ENCODE results near the gene CDK14. TPM values are rescaled to one million over a fixed set of nuclear protein-coding genes. Genes with fewer than 3 reads are reported as not detected.

CDK14 gene
- total RNA-seq, 4 donors from 2014 or later = 3.5 to 5.1 (median 3.9) TPM

DNA sequence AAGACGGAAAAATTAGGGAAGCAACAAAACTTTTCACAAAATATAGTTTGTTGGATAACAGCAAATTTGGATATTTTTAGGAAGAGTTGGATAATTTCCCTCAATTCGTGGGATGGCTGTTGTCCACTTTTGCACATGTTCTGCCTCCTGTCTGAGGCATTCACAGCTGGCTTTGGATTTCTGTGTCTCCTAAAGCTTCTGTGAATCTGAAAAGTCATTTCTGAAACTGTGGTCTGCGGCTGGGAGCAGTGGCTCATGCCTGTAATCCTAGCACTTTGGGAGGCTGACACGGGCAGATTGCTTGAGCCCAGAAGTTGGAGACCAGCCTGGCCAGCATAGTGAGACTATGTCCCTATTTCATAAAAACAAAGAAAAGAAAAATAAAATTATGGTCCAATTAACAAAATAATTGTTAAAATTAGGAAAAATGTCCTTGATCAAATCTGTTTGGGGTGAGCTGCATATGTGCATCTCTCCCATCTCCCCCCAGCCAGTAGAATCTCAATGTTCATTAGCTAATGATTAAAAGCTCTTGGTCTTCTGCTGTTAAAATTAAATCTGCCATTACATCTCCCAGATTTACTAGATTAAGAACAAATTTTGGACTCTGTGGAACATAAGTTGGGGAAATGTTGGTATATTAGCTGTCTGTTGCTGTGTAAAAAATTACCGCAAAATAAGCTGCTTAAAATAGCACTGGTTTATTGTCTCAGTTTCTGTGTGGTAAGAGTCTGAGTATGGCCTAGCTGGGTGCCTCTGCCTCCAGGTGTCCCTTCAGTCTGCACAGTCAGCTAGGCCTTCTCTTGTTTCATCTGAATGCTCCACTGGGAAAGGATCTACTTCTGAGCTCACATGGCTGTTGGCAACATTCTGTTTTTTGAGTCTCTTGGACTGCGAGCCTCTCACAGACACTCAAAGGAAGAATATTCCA, 336.1 kb downstream of the CDK14 start:
- Histone ChIP-seq H3K27me3 (no peaks in the 10 kb centered on the region), H3K4me1 (no peaks in the 10 kb centered on the region), H3K27ac (no peak overlapping the region), H3K9me3 (no peaks in the 10 kb centered on the region), H3K4me3 (no peak overlapping the region), H3K36me3 (no peaks in the 10 kb centered on the region)
- no peak for DNase-seq (ENCODE audit: low spot score in 2 of 2)
- no peak for TF ChIP-seq POLR2AphosphoS5 (IDR thresholded peaks at IDR 0.05)
- TF ChIP-seq POLR2A (IDR thresholded peaks at IDR 0.05) = no peak
- TF ChIP-seq, protein P1, sequence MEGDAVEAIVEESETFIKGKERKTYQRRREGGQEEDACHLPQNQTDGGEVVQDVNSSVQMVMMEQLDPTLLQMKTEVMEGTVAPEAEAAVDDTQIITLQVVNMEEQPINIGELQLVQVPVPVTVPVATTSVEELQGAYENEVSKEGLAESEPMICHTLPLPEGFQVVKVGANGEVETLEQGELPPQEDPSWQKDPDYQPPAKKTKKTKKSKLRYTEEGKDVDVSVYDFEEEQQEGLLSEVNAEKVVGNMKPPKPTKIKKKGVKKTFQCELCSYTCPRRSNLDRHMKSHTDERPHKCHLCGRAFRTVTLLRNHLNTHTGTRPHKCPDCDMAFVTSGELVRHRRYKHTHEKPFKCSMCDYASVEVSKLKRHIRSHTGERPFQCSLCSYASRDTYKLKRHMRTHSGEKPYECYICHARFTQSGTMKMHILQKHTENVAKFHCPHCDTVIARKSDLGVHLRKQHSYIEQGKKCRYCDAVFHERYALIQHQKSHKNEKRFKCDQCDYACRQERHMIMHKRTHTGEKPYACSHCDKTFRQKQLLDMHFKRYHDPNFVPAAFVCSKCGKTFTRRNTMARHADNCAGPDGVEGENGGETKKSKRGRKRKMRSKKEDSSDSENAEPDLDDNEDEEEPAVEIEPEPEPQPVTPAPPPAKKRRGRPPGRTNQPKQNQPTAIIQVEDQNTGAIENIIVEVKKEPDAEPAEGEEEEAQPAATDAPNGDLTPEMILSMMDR (IDR thresholded peaks at IDR 0.05) = no peak
- no peak for TF ChIP-seq EP300 (IDR thresholded peaks at IDR 0.05)
- 63% methylated on average over 6 of the region's 6 CpGs for WGBS

DNA sequence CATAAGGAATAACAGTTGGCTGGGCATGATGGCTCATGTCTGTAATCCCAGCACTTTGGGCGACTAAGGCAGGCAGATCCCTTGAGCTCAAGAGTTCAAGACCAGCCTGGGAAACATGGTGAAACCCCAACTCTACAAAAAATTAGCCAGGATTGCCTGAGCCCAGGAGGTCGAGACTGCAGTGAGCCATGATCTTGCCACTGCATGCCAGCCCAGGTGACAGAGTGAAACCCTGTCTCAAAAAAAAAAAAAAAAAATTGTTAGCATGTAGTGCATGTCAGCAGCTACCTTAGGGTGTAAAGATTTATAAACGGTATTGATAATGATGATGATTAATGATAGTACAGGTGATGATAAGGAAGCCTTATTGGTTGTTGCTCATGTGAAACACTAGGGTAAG, 336.9 kb downstream of the CDK14 start:
- H3K4me3 ChIP-seq = no peak overlapping the region
- no peaks in the 10 kb centered on the region for H3K27me3 ChIP-seq
- no peak for DNase-seq (ENCODE audit: low spot score in 2 of 2)
- 86% methylated on average over 3 of the region's 3 CpGs for WGBS
- no peaks in the 10 kb centered on the region for H3K9me3 ChIP-seq
- no peaks in the 10 kb centered on the region for H3K4me1 ChIP-seq
- TF ChIP-seq POLR2A (IDR thresholded peaks at IDR 0.05) (no peak), EP300 (IDR thresholded peaks at IDR 0.05) (no peak), POLR2AphosphoS5 (IDR thresholded peaks at IDR 0.05) (no peak)
- TF ChIP-seq, protein P1 (IDR thresholded peaks at IDR 0.05) = no peak
- H3K27ac ChIP-seq = no peak overlapping the region
- H3K36me3 ChIP-seq = no peaks in the 10 kb centered on the region

DNA sequence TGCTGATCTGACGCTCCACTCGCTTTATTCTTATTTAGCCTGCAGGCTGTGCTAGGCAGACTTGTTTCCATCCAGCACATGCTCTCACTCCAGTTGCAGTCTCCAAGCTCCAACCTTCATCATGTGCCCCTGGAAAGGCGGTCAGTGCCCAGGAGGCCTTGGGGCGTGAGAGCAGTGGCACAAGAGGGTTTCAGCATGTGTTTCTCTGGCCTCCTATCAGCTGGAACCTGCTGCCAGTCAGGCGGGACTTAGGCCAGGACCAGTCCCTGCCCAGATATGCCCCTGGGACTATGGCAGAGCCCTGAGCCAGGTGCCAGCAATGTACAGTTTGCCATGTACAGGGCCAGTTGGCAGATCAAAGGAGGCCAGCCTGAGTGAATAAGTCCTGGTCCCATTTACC, 337.9 kb downstream of the CDK14 start:
- Histone ChIP-seq H3K9me3 (no peaks in the 10 kb centered on the region), H3K36me3 (no peaks in the 10 kb centered on the region), H3K4me3 (no peak overlapping the region), H3K4me1 (no peaks in the 10 kb centered on the region), H3K27ac (no peak overlapping the region), H3K27me3 (no peaks in the 10 kb centered on the region)
- no peak for DNase-seq (ENCODE audit: low spot score in 2 of 2)
- TF ChIP-seq POLR2A (IDR thresholded peaks at IDR 0.05) (no peak), EP300 (IDR thresholded peaks at IDR 0.05) (no peak), POLR2AphosphoS5 (IDR thresholded peaks at IDR 0.05) (no peak)
- TF ChIP-seq, protein P1 (IDR thresholded peaks at IDR 0.05) = no peak
- WGBS = 96% methylated on average over 5 of the region's 5 CpGs

DNA sequence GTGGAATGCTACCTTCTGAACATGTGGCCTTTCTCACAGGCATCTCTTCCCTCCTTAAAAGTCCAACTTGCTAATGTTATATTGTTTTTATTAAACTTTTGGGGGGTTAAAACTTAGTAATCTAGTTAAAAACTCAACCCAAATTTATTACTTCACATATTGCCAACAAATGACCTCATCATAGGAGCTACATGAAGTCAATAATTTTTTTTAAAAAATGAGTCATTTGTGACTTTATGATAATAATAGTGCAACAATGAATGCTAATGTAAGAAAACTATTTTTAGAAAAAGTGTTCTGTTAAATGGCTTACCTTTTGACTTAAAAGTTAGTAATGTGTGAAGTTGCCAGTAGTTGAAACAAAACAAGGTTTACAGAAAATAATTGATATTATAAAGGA, 342.2 kb downstream of the CDK14 start:
- Histone ChIP-seq H3K27me3 (no peaks in the 10 kb centered on the region), H3K9me3 (no peaks in the 10 kb centered on the region), H3K36me3 (no peaks in the 10 kb centered on the region), H3K4me1 (no peaks in the 10 kb centered on the region), H3K4me3 (no peak overlapping the region), H3K27ac (no peak overlapping the region)
- DNase-seq (ENCODE audit: low spot score in 2 of 2) = no peak
- TF ChIP-seq EP300 (IDR thresholded peaks at IDR 0.05) = no peak

DNA sequence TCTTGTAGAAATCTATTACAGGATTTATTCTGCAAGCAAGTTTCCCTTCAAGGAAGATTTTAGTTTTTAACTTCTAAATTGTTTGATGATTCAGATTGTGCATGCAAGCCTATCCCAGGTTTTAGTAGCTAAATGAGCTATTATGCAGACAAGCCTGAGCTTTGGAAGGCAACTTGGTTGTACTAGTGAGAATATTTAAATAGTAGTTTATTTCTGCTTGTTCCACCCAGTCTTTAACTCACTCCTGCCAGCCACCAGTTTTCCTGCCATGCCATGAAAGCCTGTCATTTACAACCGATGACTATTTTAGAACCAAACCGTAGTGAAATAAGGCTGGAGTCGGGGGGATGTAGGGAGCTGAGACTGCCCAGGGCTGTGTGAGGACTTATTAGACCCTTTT, 343.5 kb downstream of the CDK14 start:
- 90% methylated on average over 3 of the region's 3 CpGs for WGBS

More for the DNA sequence above, 343.5 kb downstream of the CDK14 start:
- TF ChIP-seq POLR2A (IDR thresholded peaks at IDR 0.05) (no peak), POLR2AphosphoS5 (IDR thresholded peaks at IDR 0.05) (no peak), EP300 (IDR thresholded peaks at IDR 0.05) (no peak)
- TF ChIP-seq, protein P1 (IDR thresholded peaks at IDR 0.05) = no peak
- H3K36me3 ChIP-seq = no peaks in the 10 kb centered on the region
- H3K4me1 ChIP-seq = no peaks in the 10 kb centered on the region
- H3K9me3 ChIP-seq = no peaks in the 10 kb centered on the region
- H3K27ac ChIP-seq = no peak overlapping the region
- H3K4me3 ChIP-seq = no peak overlapping the region
- DNase-seq (ENCODE audit: low spot score in 2 of 2) = no peak
- H3K27me3 ChIP-seq = no peaks in the 10 kb centered on the region
